GM20000 (cell line): Measurements from ENCODE around the gene INSL3.

Experiments
- DNase-seq: peaks from one replicate; pipeline ENCODE4 v3.0.0; 2012; ENCODE audit warnings: low spot score
- TF ChIP-seq, protein P1 (sequence below): IDR thresholded peaks from 2 replicates; pipeline ENCODE4 v1.5.1; 2012; ENCODE audit warnings: mild to moderate bottlenecking, control low read depth; ENCODE audit errors: extremely low read depth, missing control alignments

The INSL3 gene

DNA sequence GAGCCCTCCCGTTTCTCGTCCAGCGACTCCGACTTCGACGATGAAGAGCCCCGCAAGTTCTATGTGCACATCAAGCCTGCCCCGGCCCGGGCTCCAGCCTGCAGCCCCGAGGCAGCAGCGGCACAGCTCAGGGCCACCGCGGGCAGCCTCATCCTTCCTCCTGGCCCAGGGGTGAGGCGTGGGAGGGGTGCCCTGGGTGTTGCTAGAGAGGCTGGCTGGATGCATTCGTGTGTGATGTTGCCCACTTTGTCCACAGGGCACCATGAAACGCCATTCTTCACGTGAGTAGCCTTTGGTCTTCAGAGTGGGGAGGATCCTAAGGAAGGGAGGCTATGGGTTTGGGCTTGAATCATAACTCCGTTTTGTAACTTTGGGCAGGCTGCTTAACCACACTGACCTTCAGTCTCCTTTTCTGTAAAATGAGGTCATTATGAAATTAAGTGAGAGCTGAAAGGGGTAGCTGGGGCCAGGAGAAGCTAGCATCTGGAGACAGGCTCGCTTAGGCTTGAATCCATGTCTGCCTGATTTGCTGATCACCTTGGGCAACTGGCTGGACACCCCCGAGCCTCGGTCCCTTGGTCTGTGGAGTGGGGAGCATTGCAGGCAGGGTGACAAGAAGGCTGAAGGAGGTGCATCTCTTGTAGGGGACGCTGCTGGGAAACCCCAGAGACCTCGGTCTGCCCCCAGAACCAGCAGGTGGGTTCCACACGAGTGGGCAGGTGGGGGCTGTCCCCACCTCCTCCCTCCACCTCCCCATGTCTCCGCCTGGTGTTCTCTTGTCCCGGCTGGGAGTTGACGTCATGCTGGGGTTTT lies 45.1 kb downstream of the INSL3 start:
- TF ChIP-seq, protein P1, sequence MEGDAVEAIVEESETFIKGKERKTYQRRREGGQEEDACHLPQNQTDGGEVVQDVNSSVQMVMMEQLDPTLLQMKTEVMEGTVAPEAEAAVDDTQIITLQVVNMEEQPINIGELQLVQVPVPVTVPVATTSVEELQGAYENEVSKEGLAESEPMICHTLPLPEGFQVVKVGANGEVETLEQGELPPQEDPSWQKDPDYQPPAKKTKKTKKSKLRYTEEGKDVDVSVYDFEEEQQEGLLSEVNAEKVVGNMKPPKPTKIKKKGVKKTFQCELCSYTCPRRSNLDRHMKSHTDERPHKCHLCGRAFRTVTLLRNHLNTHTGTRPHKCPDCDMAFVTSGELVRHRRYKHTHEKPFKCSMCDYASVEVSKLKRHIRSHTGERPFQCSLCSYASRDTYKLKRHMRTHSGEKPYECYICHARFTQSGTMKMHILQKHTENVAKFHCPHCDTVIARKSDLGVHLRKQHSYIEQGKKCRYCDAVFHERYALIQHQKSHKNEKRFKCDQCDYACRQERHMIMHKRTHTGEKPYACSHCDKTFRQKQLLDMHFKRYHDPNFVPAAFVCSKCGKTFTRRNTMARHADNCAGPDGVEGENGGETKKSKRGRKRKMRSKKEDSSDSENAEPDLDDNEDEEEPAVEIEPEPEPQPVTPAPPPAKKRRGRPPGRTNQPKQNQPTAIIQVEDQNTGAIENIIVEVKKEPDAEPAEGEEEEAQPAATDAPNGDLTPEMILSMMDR = no peak
- DNase-seq = peak; percentile 94

DNA sequence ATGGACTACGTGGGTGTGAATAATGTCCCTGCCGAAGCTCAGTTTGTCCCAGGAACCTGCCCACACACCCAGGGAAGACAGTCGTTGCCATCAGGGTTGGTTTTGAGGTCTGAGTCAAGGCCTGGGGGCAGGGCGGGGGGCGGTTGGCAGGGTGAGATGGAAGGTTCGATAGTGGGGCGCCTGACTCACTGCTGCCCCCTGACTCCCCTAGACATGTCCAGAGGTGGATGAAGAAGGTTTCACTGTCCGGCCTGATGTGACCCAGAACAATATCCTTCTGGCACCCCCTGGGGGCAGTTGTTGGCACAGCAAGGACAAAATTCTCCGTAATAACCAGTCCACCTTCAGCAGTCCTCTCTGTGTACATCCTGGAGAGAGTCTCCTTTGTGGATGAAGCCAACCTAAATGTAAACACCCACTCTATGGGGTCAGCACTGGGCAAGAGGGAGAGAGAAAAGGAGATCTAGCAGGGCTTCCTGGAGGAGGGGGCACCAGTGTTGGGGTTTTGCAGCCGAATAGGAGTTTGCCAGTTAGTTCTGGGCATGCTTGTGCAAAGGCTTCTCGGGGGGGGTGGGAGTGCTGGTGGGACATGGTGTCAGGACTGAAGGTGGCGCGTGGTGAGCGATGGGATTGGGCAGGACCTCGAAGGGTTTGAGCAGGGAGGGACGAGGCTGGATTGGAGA lies 45.9 kb downstream of the INSL3 start:
- no peak for DNase-seq
- TF ChIP-seq, protein P1 = peak; percentile 35

DNA sequence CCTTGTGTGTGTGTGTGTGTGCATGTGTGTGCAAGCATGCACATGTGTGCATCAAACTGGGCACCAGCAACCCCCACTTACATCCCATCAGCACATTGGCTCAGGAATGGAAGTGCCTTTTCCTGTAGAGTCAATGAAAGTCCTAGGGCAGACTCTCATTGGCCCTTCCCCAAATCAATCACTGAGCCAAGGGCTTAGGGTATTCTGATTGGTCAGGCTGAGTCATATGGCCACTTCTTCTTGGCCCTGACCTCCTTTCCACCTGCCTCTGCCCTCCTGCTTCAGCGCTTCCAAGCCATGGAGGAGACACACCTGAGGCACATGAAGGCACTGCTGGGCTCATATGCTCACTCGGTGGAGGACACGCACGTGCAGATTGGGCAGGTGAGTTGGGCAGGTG lies 49.1 kb downstream of the INSL3 start:
- TF ChIP-seq, protein P1 = no peak
- no peak for DNase-seq

DNA sequence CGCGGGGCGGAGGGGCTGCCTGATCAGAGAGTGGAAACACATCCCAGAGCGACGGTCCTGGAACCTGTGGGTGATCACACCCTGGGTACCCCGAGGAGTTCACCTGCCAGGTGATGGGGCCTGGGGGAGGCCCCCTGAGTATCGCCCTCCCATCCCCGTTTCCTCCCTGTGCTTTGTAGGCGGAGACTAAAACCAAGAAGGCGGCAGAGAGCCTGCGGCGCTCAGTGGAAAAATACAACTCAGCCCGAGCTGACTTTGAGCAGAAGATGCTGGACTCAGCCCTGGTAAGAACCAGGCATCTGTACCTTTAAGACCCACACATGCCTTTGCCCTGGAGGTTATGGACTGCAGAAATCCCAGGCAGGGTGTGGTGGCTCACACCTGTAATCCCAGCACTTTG lies 50.7 kb downstream of the INSL3 start:
- no peak for DNase-seq
- TF ChIP-seq, protein P1 = no peak

DNA sequence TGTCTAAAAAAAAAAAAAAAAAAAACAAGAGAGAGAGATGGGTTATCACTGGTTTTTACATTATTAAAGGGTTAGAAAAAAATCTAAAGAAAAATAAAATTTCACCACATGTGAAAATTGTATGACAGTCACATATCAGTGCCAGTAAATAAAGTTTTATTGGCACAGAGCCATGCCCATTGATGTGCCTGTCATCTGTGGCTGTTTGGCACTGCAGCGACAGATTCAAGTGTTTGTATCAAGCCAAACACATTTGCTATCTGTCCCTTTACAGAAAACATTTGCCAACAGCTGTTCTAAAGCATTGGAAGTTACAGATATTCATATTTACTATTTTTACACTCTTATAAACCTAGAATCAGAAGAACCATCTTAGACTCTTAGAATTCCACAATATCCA lies 53.8 kb downstream of the INSL3 start:
- TF ChIP-seq, protein P1 = no peak
- no peak for DNase-seq

DNA sequence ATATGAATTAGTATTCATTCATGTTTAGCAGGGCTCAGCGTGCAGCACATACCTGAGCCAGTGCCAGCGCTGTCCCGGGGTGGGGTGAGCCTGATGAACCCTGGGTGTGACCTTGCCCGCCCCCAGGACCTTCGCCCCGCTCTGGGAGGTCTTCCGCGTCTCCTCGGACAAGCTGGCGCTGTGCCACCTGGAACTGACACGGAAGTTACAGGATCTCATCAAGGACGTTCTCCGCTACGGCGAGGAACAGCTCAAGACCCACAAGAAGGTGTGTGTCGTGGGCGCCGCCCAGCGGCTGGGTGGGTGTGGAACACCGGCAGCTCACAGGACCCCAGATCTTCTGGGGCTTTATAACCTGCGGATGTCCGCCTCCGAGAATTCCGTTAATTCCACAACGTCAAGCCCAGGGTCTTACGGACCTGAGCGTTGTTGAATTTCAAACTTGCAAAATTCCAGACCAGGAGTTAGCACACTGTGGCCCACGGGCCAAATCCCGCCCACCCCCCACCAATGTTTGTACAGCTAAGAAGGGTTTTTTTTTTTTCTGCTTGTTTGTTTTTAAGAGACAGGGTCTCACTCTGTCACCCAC lies 54.7 kb downstream of the INSL3 start:
- no peak for DNase-seq
- TF ChIP-seq, protein P1 = peak; percentile 84
